Renal cortical epithelial cell (primary cell): ENCODE measurements around the gene MAP3K3. TPM values are rescaled to one million over a fixed set of nuclear protein-coding genes. Genes with fewer than 3 reads are reported as not detected.

ENCODE experiments used
- DNase-seq: peaks from one replicate; pipeline ENCODE4 v3.0.0-alpha.2; 2011; ENCODE audit warnings: low read depth
- total RNA-seq: library from RNA; depleted of rRNA; stranded (reverse); fragments of >200 nt; gene quantifications from 2 replicates; pipeline ENCODE4 v1.2.3, GENCODE V29; 2014

Gene MAP3K3
- total RNA-seq, 1 donor from 2014 or later: 23.2 TPM

DNA sequence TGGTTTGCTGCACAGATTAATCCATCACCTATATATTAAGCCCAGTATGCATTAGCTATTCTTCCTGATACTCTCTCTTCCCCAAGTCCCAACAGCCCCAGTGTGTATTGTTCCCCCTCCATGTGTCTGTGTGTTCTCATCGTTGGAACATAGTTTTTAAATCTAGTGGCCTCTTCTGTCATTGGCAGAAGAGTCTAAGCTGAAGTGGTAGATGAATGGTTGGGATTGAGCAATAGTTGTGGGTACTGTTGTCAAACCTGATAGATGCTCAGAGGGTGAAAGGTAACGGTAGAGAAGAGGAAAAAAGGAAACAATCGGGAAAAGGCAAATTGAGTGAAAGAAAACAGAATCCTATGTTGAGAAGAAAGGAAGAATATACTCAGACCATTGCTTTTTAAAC is 29.9 kb downstream of the MAP3K3 start:
- peak; percentile 38 for DNase-seq

DNA sequence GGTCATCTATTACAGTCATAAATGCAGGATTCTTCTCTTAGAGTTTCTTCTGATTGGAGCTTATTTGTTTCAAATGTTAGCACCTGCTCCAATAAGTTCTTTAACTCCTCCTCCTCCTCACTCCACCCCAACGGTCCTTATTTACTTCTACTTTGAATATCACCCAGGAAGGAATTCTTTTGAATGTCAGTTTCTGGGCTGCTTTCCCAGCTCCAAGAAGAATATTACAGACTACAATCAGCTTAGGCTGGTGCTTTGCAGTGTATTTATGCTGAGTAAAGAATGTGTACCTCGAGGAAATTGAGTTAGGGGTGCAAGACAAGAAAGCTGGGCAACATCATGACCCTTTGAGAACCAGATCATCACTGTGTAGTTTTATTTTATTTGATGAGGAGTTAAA is 30.8 kb downstream of the MAP3K3 start:
- no peak for DNase-seq

DNA sequence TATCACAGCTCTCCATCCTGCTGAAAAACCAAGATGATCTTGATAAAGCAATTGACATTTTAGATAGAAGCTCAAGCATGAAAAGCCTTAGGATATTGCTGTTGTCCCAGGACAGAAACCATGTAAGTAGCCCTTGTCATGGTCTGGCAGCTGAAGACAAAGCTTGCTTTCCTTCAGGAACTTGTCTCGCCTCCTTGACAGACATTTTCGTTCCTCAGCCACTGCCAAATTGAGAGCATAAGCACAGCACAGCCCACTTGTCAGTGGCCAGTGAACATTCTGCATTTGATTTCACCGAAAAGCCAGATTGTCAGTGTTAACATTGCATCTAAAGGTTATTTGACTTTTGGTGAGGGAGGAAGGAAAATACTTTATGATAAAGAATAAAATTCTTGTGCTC is 35.6 kb downstream of the MAP3K3 start:
- no peak for DNase-seq

GRCh38 chr17:63658366-63658765 is 36.1 kb downstream of the MAP3K3 start:
- DNase-seq: no peak

DNA sequence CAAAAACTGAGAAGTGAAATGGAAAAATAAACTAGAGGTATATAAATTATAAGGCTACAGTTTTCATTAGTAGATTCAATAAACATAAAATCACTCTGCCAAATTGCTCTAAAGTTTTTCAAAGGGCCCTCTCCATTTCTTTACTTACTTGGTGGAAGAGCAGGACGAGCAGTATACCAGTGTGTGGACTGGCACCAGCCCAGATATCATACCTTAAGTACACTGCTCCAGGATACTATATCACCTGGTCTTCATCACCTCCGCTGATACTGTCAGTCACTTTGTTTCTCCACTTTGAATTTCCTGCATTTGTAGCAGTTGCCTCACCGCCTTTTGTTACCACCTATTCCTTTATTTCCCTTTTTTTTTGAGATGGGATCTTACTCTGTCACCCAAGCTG is 37.6 kb downstream of the MAP3K3 start:
- DNase-seq: no peak

GRCh38 chr17:63665527-63666214 is 43.5 kb downstream of the MAP3K3 start:
- no peak for DNase-seq

DNA sequence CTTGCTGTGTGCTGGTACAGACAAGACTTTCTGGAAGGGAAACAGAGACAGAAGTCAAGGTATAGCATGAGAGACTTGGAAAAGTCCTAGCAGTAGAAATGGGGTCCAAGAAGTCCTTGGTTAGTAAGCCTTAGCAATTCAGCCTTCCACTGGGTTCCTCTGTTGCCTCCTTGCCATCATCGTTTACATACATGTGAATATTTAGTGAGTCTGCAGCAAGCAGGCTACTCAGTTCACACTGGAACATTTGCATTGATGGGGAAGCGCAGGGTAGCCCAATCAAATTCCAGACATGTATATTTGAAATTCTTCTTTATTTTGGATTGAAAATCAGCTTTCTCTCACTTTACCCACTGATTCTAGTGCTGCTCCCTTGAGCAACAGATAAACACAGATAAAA is 50.6 kb downstream of the MAP3K3 start:
- no peak for DNase-seq

GRCh38 chr17:63675231-63675606 is 53.0 kb downstream of the MAP3K3 start:
- DNase-seq: no peak

DNA sequence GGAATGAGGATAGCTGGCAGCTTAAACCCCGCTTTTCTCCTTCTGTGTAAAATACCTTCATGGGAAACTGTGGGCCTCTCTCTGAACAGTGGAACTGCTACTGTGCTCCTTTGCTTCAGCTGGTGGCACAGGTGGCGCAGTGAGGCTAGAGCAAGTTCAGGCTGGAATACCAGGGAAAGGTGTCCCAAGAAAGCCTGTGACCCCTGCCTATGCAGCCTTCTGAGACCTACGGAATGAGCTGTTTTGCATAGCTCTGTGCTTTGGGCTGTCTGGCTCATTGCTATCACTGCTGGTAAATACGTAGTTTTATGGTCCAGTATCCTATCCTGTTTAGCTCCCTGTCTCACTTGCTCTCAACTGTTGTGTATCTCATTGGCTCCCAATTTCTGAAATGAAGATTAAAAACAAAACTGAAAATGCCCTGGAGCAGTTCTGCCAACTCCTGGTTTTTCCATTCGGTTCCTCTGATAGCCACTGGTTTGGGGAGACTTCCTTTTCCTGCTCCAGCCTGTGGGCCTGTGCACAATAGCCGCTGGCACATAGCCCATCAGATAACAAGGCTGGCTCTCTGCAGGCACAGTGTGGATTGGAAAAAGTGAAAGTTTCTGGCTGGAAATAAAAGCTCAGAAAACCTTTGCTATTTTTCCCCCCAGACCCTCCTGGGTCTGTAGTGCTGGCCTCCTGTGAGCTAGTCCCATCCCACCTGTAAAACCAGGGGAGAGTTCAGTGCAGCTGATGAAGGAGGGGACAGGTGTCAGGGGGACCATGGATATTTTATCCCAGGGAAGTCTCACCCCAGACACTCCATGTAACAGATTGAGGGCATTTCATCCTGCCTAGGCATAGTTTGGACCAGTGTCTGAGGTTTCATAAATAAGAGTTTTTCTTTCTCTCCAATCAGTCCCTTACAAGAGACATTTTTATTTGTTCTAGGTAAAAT is 53.7 kb downstream of the MAP3K3 start:
- DNase-seq: peak; percentile 53

GRCh38 chr17:63676584-63676983 is 54.4 kb downstream of the MAP3K3 start:
- DNase-seq: no peak

DNA sequence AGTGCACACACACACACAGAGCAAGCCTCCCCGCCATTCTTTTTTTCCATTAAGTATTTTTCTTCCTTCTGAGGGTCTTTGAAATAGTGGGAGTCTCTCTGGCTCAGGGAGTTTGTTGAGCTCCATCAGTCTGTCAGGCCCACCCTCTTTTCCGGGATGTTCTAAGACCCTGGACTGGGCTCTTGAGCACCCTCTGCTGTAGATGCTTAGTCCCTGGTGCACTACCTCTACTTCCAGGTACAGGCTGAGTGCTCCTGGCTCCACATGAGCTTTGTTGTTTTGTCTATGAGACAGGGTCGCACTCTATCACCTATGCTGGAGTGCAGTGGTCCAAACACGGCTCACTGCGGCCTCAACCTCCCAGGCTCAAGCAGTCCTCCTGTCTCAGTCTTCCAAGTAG is 57.0 kb downstream of the MAP3K3 start:
- no peak for DNase-seq

- DNase-seq: no peak
Measured at GRCh38 chr17:63680700-63681099, 58.5 kb downstream of the MAP3K3 start.

DNA sequence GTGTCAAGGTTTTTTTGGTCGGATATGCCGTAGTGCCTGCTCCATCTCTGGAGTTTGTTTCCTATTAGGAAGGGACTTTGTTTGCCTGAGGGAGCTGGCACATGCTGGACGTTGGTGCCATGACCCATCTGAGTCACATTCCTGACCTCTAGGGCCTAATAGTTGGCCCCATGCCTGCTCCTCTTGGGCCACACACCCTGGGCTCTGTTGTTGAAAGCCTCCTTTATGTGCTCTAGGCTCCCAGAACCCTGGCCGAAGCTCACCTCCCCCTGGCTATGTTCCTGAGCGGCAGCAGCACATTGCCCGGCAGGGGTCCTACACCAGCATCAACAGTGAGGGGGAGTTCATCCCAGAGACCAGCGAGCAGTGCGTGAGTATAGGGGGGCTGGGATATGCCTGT is 59.3 kb downstream of the MAP3K3 start:
- DNase-seq: peak; percentile 17

- no peak for DNase-seq
Measured at GRCh38 chr17:63682441-63682840, 60.2 kb downstream of the MAP3K3 start.

GRCh38 chr17:63682981-63683380 is 60.8 kb downstream of the MAP3K3 start:
- no peak for DNase-seq

GRCh38 chr17:63685041-63685440 is 62.8 kb downstream of the MAP3K3 start:
- peak; percentile 4 for DNase-seq

DNA sequence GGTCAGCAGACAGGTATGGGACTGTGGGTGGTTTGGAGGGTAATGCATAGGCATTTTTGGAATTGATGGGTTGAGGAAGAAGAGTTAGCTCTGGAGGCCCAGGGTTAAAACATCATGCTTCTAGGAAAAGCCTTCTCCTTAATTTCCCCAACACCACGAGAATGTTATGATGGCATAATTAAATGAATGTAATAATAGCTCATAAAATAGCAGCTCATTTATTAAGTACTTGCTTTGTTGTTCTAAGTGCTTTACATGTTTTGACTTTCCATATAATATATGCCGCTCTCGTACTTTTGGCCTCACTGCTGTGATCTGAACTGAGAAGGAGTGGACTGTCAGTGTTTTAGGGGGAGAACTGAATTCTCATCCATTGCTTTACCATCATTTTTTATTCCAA is 63.4 kb downstream of the MAP3K3 start:
- no peak for DNase-seq

- DNase-seq: no peak
Measured at GRCh38 chr17:63686138-63686685, 64.0 kb downstream of the MAP3K3 start.

DNA sequence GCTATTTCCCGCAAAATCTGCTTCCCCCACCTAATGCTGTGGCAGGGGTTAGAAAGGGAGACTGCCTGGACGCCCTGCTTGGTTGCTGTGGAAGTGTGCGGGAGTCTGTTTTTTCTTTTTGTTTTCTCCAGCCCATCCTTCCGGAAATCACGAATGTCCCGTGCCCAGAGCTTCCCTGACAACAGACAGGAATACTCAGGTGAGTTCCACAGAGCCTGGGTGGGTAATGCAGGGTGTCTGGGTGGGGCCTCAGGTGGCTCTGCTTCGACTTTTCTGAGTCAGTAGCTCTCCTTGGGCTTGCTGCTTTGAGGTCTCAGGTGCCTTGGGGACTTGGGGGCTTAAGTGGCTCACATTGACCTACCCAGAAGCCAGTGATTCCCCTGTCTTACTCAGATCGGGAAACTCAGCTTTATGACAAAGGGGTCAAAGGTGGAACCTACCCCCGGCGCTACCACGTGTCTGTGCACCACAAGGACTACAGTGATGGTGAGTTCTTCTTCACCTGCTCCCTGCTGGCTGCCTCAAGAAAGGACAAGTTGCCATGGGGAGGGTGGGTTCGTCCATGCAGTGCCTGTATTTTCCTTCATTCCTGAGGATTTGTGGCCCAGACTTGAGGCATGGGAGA is 66.3 kb downstream of the MAP3K3 start:
- no peak for DNase-seq

DNA sequence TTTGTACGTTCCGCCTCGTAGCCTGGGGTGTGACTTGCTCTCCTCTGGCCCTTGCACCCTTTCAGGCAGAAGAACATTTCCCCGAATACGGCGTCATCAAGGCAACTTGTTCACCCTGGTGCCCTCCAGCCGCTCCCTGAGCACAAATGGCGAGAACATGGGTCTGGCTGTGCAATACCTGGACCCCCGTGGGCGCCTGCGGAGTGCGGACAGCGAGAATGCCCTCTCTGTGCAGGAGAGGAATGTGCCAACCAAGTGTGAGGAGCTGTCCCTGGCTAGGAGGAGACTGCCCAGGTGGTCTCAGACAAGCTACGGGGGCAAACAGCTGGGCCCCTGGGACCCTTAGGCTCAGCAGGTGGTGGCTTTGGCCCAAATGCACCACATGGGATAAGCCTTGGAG is 67.3 kb downstream of the MAP3K3 start:
- no peak for DNase-seq

- DNase-seq: no peak
Measured at GRCh38 chr17:63692195-63692816, 70.1 kb downstream of the MAP3K3 start.
